Inferior parietal cortex (tissue), 1 donor: ENCODE results near the gene ADM5.
"Not testable (repeated sequence)": the region's sequence is repeated elsewhere in the genome, so short reads cannot be mapped to it uniquely, and the experiment has no call there.

Experiments used
- DNase-seq: peaks from one replicate; pipeline ENCODE4 v3.0.0-alpha.2; 2016; ENCODE audit errors: extremely low spot score

Gene ADM5

DNA sequence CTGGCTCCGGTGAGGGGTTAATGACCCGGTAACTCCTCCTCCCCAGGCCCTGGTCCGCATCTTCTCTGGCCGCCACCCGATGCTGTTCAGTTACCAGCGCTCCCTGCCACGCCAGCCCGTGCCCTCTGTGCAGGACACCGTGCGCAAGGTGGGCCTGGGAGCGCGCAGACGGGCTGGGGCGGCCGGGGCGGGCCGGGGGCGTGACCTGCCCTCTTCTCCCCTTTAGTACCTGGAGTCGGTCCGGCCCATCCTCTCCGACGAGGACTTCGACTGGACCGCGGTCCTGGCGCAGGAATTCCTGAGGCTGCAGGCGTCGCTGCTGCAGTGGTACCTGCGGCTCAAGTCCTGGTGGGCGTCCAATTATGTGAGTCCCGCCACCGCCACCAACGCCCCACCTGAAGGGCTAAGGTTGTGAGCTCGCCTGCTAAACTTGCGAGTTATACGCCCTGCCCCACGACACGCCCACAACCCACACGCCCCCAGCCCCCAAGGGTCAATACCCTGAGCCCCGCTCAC lies 11.9 kb downstream of the ADM5 start:
- no peak for DNase-seq

DNA sequence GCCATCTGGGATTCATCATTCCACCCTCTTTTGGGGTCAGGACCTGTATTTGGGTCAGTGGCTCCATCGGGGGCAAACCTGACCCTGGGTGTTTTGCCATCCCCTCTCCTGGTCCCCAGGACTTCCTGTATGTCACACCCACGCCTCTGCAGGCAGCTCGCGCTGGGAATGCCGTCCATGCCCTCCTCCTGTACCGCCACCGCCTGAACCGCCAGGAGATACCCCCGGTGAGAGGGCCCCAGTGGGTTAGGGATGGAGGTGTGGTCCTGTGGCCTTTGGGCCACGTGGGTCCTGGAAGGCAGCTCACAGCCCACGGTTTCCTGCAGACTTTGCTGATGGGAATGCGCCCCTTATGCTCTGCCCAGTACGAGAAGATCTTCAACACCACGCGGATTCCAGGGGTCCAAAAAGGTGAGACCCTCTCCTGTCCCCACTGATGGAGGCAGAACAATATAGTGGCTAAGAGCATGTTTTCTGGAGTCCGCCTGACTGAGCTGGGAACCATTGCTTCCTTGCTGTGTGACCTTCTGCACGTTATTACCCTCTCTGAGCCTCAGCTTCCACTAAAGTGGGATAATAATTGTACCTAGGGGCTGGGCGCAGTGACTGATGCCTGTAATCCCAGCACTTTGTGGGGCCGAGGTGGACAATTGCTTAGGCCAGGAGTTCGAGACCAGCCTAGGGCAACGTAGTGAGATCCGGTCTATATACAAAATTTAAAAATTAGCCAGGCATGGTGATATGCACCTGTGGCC lies 15.7 kb downstream of the ADM5 start:
- no peak for DNase-seq

DNA sequence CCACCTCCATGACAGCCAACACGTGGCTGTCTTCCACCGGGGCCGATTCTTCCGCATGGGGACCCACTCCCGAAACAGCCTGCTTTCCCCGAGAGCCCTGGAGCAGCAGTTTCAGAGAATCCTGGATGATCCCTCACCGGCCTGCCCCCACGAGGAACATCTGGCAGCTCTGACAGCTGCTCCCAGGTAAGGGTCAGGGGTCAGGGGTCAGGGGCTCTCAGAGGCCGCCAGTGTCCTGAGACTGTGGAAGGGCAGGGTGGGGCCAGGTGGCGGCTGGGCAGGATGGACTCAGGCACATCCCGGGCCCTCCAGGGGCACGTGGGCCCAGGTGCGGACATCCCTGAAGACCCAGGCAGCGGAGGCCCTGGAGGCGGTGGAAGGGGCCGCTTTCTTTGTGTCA lies 16.5 kb downstream of the ADM5 start:
- DNase-seq = no peak

DNA sequence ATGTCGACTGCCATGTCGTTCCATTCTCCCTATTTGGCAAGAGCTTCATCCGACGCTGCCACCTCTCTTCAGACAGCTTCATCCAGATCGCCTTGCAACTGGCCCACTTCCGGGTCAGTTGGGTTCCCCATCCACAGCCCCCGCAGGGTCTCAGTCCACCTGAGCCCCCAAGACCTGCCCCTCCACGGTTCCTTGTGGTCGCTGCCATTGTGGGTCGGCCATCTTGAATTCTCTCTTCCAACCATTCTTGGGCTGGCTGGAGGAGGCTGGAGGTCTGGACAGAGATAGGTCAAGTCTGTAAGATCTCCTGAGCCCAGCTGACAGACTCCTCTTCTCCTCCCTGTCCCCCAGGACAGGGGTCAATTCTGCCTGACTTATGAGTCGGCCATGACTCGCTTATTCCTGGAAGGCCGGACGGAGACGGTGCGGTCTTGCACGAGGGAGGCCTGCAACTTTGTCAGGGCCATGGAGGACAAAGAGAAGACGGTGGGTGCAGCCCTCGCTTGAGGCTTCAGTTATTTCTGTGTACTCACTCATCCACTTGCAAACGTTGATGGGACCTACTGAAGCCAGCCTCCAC lies 21.1 kb downstream of the ADM5 start:
- no peak for DNase-seq

DNA sequence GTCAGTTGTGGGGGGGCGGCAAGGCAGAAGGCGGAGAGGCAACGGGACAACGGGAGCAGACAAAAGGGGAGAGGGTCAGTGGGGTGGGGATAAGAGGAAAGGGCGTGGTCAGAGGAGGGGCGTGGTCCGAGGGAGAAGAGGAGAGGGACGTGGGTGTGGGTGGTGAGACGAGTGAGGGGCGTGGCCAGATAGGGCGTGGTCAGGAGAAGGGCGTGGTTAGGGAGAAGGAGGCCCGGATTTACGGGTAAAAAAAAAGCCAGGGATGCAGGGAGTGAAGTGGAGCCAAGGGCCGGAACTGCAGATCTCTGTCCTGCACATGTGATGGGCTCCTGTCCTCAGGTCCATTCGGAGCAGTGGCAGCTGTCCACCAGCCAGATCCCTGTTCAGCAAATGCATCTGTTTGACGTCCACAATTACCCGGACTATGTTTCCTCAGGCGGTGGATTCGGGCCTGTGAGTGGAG lies 23.0 kb downstream of the ADM5 start:
- DNase-seq = peak; percentile 27

DNA sequence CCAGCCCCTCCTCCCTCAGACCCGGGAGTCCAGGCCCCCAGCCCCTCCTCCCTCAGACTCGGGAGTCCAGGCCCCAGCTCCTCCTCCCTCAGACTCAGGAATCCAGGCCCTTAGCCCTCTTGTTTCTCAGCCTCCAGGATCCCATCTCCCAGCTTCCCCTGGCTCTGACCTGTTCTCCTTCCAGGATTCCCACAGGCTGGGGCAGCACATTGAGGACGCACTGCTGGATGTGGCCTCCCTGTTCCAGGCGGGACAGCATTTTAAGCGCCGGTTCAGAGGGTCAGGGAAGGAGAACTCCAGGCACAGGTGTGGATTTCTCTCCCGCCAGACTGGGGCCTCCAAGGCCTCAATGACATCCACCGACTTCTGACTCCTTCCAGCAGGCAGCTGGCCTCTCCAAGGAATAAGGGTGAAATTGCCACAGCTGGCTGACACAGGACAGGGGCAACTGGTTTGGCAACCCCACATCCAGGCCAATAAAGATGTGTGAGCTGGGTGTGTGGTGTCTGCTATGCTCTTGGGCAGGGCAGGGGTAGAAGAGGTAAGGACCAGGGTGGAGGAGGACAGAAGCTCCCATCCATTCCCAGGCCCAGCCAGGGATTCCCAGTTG lies 23.9 kb downstream of the ADM5 start:
- DNase-seq = no peak

DNA sequence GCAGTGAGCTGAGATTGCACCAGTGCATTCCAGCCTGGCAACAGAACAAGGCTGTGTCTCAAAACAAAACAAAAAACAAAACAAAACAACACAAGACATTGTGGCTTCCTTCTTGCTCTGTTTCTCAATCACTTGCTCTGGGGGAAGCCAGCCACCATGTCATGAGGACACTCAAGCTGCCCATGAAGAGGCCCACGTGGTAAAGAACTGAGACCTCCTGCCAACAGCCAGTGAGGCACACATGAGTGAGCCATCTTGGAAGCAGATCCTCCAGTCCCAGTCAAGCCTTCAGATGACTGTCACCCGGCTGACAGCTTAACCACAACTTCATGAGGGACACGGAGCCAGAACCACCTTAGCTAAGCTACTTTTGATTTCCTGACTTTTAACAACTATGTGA lies 26.8 kb downstream of the ADM5 start:
- no peak for DNase-seq

DNA sequence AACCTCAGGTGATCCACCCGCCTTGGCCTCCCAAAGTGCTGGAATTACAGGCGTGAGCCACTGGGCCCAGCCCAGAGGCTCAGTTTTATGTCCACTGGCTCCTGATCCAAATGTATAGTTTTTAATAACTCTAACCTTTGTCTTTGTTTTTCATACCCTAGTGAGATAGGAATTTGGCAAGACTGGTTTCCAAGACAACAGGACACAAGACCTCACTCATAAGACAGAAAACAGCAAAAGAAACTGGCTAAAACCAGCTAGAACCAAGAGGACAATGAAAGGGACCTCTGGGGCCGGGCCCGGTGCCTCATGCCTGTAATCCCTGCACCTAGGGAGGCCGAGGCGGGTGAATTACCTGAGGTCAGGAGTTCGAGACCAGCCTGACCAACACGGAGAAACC lies 29.1 kb downstream of the ADM5 start:
- no peak for DNase-seq

DNA sequence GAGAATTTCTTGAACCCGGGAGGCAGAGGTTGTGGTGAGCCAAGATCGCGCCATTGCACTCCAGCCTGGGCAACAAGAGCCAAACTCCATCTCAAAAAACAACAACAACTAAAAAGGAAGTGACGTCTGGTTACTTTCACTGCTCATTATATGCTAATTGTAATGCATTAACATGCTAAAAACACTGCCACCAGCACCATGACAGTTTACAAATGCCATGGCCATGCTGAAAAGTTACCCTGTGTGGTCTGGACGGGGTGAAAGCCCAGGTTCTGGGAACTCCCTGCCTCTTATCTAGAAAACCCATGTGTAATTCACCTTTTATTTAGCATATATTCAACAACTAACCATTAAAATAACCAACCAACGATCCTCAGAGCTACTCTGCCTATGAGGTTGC lies 29.6 kb downstream of the ADM5 start:
- DNase-seq = no peak

DNA sequence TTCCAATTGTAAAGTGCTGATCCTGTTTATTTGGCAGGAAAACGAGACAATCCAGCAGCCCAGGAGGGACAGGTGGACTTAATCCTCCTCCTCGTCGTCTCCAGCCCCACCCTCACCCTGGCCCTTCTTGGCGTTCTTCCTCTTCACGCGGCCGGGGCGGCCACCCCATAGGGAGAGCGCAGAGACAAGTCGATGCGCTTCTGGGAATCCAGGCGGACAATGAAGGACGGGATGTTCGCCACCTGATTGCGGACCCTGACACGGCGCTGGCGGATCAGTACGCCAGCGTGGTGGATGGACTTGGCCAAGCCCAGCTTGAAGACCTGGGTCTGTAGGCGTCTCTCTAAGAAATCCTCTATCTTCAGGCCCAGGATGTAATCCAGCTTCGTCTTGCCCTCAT lies 30.0 kb downstream of the ADM5 start:
- DNase-seq = not testable (repeated sequence)

DNA sequence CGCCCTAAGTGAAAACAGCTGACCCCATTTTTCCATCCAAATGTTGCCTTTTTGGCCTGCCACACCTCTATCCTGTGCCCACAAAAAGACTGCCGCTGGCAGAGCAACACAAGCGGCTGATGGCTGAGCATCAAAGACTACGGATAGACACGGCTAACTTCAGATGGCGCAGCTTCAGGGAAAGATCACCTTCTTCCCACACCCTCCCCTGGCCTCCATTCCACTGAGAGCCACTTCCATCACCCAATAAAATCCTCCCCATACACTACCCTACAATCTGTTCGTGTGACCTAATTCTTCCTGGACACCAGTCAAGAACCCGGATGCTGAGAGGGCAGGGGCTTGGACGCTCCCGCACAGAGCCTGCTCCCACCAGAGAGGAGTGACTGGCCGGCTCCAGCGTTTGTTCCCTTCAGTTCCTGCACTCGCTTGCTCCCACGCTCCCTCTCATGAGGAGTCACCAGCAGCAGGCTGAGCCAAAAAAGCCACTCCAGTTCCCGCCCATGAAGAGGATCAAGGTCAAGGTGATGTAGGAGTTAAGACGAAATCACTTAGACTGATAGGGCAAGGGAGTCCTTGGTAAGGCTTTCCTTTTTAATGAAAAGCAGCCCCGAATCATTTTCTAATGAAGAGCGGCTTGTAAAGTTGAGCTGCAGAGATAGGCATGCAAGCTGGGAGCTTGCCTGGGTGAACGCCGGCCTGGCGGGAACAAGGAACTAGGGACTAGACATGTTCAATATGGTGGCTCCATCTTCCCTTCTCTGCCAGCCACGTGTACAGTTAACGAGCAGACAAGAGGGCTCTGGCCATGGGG lies 38.0 kb downstream of the ADM5 start:
- DNase-seq = no peak

DNA sequence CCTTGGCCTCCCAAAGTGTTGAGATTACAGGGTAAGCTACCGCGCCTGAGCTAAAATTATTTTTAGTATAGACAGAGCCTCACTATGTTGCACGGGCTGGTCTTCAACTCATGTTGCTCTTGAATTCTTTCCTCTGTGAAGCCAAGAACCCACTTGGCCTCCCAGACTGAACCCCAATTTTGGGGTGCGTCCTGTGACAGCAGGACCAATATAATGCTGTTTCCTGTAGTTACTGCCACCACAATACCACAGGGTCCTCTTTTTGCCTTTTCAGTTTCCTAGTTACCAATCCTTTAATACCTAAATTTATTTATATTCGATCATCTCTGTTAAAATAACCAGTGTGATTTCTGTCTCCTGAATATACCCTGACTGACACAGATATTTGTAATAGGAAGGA lies 40.8 kb downstream of the ADM5 start:
- DNase-seq = no peak

DNA sequence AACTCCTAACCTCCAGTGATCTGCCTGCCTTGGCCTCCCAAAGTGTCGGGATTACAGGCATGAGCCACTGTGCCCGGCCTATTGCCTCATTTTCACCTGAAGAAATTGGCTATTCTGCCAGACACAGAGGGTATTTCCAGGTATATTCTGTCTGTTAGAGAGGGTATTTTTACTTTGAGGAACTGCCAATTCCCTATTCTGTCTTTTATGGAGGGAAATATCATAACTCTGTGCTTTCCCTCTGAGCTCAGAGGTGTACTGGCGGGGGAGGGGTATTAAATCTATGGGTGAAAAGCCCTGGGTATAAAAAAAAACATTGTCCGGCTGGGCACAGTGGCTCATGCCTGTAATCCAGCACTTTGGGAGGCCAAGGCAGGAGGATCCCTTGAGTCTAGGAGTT lies 48.9 kb downstream of the ADM5 start:
- DNase-seq = no peak

DNA sequence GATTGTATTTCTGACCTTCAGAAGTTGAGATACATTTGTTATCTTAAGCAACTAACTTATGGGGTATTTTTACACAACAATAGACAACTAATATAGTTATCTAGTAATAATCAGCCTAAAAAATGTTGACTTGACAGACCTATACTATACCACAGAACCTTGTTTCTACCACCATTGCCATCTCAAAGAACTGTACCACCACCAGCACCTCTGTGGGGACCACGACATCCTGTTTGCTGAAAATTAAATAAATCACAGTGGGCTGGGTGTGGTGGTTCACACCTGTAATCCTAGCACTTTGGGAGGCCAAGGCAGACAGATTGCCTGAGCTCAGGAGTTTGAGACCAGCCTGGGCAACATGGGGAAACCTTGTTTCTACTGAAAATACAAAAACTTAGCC lies 49.7 kb downstream of the ADM5 start:
- DNase-seq = no peak

DNA sequence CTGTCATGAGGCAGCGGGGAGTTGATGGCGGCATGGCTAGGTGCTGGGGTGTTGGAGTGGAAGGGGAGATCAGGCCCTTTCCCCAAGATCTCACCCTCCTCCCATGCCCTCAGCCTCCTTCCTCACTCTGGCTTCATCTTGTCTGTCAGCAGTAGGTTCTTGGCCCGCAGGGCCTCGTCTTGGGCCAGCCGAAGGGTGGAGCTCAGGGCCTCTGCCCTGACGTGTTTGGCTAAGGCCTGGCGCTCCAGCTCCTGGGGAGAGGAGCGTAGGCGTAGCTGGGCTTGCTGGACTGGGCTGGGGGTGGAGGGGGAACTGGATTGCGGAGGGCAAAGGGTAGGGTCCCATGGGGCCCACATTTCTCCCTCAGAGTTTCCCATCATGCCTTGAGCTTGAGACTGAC lies 50.5 kb downstream of the ADM5 start:
- no peak for DNase-seq
